Loucy (cell line): Measurements from ENCODE around the gene MGAT4C.

Experiments
- H2AFZ ChIP-seq: fragments of 200-600 bp; sonication (generic); 2 replicates; pipeline ENCODE4 v1.6.0; 2016; ENCODE audit warnings: antibody characterized with exemption, mild to moderate bottlenecking, low read length, moderate library complexity
- H3F3A ChIP-seq: fragments of 200-600 bp; 2 replicates; pipeline ENCODE4 v1.6.0; 2016; ENCODE audit warnings: antibody characterized with exemption, low read depth, mild to moderate bottlenecking
- H3K27me3 ChIP-seq: fragments of 200-600 bp; sonication (generic); 2 replicates; pipeline ENCODE4 v1.6.1; 2014; ENCODE audit warnings: low read length, mild to moderate bottlenecking; ENCODE audit not compliant: insufficient read depth, poor library complexity, severe bottlenecking
- H3K36me3 ChIP-seq: fragments of 200-600 bp; sonication (generic); 2 replicates; pipeline ENCODE4 v1.6.1; 2016; ENCODE audit warnings: low read length; ENCODE audit not compliant: insufficient read depth
- H3K4me1 ChIP-seq: fragments of 200-600 bp; sonication (generic); 2 replicates; pipeline ENCODE4 v1.5.1; 2014; ENCODE audit warnings: low read length, mild to moderate bottlenecking; ENCODE audit not compliant: insufficient read depth, poor library complexity, severe bottlenecking
- H3K4me2 ChIP-seq: fragments of 200-600 bp; sonication (generic); 2 replicates; pipeline ENCODE4 v1.6.0; 2014; ENCODE audit warnings: antibody characterized with exemption, low read length, low read depth, mild to moderate bottlenecking; ENCODE audit not compliant: poor library complexity, severe bottlenecking
- H3K4me3 ChIP-seq: fragments of 200-600 bp; sonication (generic); 2 replicates; pipeline ENCODE4 v1.5.1; 2014; ENCODE audit warnings: low read length, mild to moderate bottlenecking, mixed read lengths; ENCODE audit not compliant: poor library complexity, severe bottlenecking
- H3K79me2 ChIP-seq: fragments of 200-600 bp; sonication (generic); 2 replicates; pipeline ENCODE4 v1.6.1; 2014; ENCODE audit warnings: low read length; ENCODE audit not compliant: insufficient read depth
- H3K9ac ChIP-seq: fragments of 200-600 bp; sonication (generic); 2 replicates; pipeline ENCODE4 v1.6.0; 2014; ENCODE audit warnings: mild to moderate bottlenecking, low read depth, low read length, moderate library complexity; ENCODE audit not compliant: poor library complexity, severe bottlenecking
- H3K9me2 ChIP-seq: fragments of 200-600 bp; sonication (generic); replicated peaks from 2 replicates; pipeline ENCODE4 v1.6.1; 2016; ENCODE audit warnings: low read depth, low read length, mixed read lengths
- H3K9me3 ChIP-seq: fragments of 200-600 bp; sonication (generic); 2 replicates; pipeline ENCODE4 v1.6.1; 2014; ENCODE audit warnings: mild to moderate bottlenecking, antibody characterized with exemption, low read length, low read depth; ENCODE audit not compliant: insufficient read depth
- H4K20me1 ChIP-seq: fragments of 200-600 bp; sonication (generic); 2 replicates; pipeline ENCODE4 v1.6.0; 2014; ENCODE audit warnings: antibody characterized with exemption, low read length, mild to moderate bottlenecking; ENCODE audit not compliant: insufficient read depth, poor library complexity, severe bottlenecking
- EZH2phosphoT487 ChIP-seq: fragments of 200-600 bp; IDR thresholded peaks from 2 replicates; pipeline ENCODE4 v1.6.1; 2018; ENCODE audit warnings: antibody characterized with exemption, mild to moderate bottlenecking, moderate library complexity, borderline replicate concordance
- TF ChIP-seq, protein P1 (sequence below): fragments of 200-600 bp; sonication (generic); conservative IDR thresholded peaks from 2 replicates; pipeline ENCODE4 v1.5.1; 2014; ENCODE audit warnings: mild to moderate bottlenecking, antibody characterized with exemption, low read length

The MGAT4C gene

DNA sequence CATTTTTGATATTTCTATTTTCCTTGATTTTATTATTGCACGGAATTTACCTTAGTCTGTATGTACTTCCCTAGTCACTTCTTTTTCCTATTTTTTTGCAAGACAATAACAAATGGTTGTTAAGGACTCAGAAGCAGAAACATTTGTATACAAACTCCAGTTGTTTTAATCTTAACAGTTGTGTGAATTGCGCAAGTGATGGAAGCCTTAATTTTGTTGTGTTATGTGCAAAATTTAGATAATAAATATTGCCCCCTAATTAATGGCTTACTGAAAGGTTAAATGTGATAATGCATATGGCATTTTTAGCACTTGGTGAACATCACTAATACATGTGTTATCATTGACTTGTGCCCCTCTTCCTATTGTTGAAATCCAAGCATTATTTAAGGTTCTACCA lies 82.0 kb downstream of the MGAT4C start:
- H2AFZ ChIP-seq, result no peak overlapping the region
- no peak overlapping the region for H3K4me2 ChIP-seq
- H3K4me3 ChIP-seq, result no peak overlapping the region
- H4K20me1 ChIP-seq, result no peaks in the 10 kb centered on the region
- TF ChIP-seq EZH2phosphoT487, result no peak
- TF ChIP-seq, protein P1, sequence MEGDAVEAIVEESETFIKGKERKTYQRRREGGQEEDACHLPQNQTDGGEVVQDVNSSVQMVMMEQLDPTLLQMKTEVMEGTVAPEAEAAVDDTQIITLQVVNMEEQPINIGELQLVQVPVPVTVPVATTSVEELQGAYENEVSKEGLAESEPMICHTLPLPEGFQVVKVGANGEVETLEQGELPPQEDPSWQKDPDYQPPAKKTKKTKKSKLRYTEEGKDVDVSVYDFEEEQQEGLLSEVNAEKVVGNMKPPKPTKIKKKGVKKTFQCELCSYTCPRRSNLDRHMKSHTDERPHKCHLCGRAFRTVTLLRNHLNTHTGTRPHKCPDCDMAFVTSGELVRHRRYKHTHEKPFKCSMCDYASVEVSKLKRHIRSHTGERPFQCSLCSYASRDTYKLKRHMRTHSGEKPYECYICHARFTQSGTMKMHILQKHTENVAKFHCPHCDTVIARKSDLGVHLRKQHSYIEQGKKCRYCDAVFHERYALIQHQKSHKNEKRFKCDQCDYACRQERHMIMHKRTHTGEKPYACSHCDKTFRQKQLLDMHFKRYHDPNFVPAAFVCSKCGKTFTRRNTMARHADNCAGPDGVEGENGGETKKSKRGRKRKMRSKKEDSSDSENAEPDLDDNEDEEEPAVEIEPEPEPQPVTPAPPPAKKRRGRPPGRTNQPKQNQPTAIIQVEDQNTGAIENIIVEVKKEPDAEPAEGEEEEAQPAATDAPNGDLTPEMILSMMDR, result no peak
- H3F3A ChIP-seq, result no peaks in the 10 kb centered on the region
- H3K9me3 ChIP-seq, result no peaks in the 10 kb centered on the region
- no peaks in the 10 kb centered on the region for H3K9me2 ChIP-seq
- H3K79me2 ChIP-seq, result no peaks in the 10 kb centered on the region
- no peak overlapping the region for H3K9ac ChIP-seq
- no peaks in the 10 kb centered on the region for H3K27me3 ChIP-seq
- H3K36me3 ChIP-seq, result no peaks in the 10 kb centered on the region
- H3K4me1 ChIP-seq, result no peaks in the 10 kb centered on the region

DNA sequence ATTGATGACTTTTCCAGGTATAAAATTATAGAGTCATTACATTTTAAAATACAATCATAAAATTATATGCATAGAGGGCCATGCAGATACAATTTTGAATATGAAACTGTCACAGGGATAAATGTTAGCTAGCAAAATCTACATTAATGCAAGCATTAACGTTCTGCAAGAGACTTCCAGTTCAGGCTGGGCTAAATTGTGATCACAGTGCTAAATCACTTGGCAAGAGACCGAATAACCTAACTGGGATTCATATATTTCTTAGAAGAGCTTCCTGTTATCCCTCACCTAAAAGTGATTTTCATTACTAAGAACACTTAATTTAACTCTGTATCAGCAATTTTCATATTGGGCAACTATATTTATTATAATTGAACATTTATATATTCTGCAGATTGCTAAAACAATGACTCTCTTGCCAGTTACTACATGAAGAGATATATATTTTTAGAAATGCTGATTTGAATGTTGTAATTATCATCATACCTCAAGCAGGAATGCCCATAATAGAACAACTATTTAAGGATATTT lies 83.2 kb downstream of the MGAT4C start:
- Histone ChIP-seq H3K9ac (no peak overlapping the region), H3K4me3 (no peak overlapping the region), H3F3A (no peaks in the 10 kb centered on the region), H2AFZ (no peak overlapping the region), H3K9me2 (no peaks in the 10 kb centered on the region), H3K27me3 (no peaks in the 10 kb centered on the region), H3K9me3 (no peaks in the 10 kb centered on the region), H3K4me2 (no peak overlapping the region), H4K20me1 (no peaks in the 10 kb centered on the region), H3K36me3 (no peaks in the 10 kb centered on the region), H3K4me1 (no peaks in the 10 kb centered on the region), H3K79me2 (no peaks in the 10 kb centered on the region)
- TF ChIP-seq, protein P1, result no peak

DNA sequence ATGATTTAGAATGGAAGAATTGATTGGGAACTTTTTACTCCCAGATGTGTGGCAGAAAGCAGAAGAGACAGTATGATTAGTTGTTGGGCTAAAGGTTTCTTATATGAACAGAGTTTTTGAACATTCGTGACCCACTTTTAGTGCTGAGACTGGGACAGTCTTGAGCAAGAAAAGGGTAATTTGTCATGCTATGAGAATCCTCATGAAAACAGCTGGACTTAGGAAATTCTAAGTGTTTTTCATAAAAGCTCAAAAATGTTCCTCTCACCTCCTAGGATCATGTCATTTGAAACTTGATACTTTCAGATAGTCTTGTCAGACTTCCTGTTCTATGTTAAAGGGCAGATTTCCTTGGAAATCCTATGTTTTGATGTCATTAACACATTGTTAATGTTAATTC lies 86.1 kb downstream of the MGAT4C start:
- Histone ChIP-seq H2AFZ (no peak overlapping the region), H3K36me3 (no peaks in the 10 kb centered on the region), H3K4me3 (no peak overlapping the region), H4K20me1 (no peaks in the 10 kb centered on the region), H3K79me2 (no peaks in the 10 kb centered on the region), H3F3A (no peaks in the 10 kb centered on the region), H3K9ac (no peak overlapping the region), H3K4me2 (no peak overlapping the region), H3K9me3 (no peaks in the 10 kb centered on the region), H3K4me1 (no peaks in the 10 kb centered on the region), H3K27me3 (no peaks in the 10 kb centered on the region), H3K9me2 (no peaks in the 10 kb centered on the region)
- no peak for TF ChIP-seq EZH2phosphoT487
- TF ChIP-seq, protein P1, result no peak
